ENCODE results near the gene RASSF6. TPM values are rescaled to one million over a fixed set of nuclear protein-coding genes. Genes with fewer than 3 reads are reported as not detected.
"Not testable (repeated sequence)": the region's sequence is repeated elsewhere in the genome, so short reads cannot be mapped to it uniquely, and the experiment has no call there.

Gene RASSF6
- total RNA-seq, 2 donors from 2014 or later = 13.8 to 38.9 TPM

DNA sequence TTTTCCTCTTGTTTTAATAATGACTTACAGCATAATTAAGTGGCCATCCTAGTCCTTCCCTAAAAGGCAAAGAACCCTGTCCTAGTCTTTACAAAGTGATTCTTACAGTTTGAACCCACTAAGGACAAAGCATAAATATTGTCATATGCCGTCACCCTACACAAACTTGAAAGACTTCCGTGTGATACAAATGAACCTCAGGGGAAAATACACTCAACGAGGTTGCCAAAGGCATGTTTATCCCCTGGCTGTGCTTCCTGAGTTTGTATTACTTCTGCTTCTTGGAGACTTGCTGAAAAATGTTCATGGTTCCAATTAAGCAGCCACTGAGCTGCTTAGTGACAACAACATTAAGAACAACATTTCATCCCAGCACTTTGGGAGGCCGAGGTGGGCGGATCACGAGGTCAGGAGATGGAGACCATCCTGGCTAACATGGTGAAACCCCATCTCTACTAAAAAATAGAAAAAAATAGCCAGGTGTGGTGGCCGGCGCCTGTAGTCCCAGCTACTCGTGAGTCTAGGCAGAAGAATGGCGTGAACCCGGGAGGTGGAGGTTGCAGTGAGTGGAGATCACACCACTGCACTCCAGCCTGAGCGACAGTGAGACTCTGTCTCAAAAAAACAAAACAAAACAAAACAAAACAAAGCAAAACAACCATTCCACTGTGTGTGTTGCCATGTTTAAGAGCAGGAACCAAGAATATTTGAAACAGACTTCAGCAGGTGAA lies 16.2 kb downstream of the RASSF6 start:
- Histone ChIP-seq H3K27me3 (no peaks in the 10 kb centered on the region), H3K4me3 (no peak overlapping the region), H3K4me1 (peaks cover 11% of the 10 kb centered on the region), H3K36me3 (no peaks in the 10 kb centered on the region), H3K9me3 (no peaks in the 10 kb centered on the region), H3K27ac (peak overlapping the region; percentile 81), H3K9ac (ENCODE audit: low read depth in 2 of 2, low read length in 2 of 2) (peak overlapping the region in 1 of 2 donors; percentile 29)
- intact Hi-C loops (cut with DNase I) = no loop called here
- TF ChIP-seq, protein P1, sequence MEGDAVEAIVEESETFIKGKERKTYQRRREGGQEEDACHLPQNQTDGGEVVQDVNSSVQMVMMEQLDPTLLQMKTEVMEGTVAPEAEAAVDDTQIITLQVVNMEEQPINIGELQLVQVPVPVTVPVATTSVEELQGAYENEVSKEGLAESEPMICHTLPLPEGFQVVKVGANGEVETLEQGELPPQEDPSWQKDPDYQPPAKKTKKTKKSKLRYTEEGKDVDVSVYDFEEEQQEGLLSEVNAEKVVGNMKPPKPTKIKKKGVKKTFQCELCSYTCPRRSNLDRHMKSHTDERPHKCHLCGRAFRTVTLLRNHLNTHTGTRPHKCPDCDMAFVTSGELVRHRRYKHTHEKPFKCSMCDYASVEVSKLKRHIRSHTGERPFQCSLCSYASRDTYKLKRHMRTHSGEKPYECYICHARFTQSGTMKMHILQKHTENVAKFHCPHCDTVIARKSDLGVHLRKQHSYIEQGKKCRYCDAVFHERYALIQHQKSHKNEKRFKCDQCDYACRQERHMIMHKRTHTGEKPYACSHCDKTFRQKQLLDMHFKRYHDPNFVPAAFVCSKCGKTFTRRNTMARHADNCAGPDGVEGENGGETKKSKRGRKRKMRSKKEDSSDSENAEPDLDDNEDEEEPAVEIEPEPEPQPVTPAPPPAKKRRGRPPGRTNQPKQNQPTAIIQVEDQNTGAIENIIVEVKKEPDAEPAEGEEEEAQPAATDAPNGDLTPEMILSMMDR (IDR thresholded peaks at IDR 0.05) = no peak
- DNase-seq = no peak

DNA sequence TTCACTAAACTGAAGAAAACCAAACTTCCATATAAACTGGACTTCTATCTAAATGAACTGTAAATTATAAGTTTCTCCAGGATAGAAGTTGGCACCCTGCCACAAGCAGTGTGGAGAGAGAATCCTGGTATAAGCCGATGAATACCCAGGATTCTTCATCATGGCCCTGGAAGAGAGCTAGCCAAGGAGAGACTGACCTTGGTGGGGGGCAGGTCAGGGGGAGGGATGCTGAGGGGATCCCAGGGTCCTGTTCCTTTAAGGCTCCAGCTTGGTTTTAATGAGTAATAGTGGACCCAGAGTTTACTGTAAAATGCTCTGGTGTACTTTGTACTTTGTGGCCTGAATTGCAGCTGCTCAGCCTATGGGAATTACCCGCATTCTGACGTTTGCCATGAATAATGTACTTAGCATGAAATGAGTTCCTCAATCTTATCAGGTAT lies 16.9 kb downstream of the RASSF6 start:
- TF ChIP-seq, protein P1 (IDR thresholded peaks at IDR 0.05) = no peak
- peak; percentile 74 for DNase-seq
- Histone ChIP-seq H3K9me3 (no peaks in the 10 kb centered on the region), H3K27me3 (no peaks in the 10 kb centered on the region), H3K4me1 (peaks cover 6% of the 10 kb centered on the region), H3K27ac (peak overlapping the region; percentile 81), H3K36me3 (no peaks in the 10 kb centered on the region), H3K4me3 (no peak overlapping the region), H3K9ac (ENCODE audit: low read depth in 2 of 2, low read length in 2 of 2) (peak overlapping the region in 1 of 2 donors; percentile 36)
- intact Hi-C loops (cut with DNase I) = no loop called here

DNA sequence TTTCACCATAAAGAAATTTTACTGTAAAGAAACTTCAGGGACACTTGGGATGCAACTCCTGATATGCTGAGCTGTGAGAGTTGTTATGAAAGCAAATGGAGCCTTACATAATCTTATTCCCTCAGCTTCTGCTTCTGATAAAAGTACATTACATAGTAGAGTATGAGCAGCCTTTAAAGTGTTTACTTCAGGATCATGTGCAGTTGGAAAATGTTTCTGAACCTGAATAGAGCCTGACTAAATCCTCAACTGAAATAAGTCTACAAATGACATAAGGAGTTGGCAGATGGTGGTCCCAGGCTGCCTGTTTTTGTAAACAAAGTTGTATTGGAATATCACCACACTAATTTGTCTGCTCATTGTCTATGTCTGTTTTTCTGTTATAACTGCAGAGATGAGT lies 19.3 kb downstream of the RASSF6 start:
- Histone ChIP-seq H3K27me3 (no peaks in the 10 kb centered on the region), H3K4me3 (no peak overlapping the region), H3K27ac (peak overlapping the region; percentile 0), H3K9me3 (no peaks in the 10 kb centered on the region), H3K4me1 (peaks cover 6% of the 10 kb centered on the region), H3K9ac (ENCODE audit: low read depth in 2 of 2, low read length in 2 of 2) (no peak overlapping the region), H3K36me3 (no peaks in the 10 kb centered on the region)
- intact Hi-C loops (cut with DNase I) = no loop called here
- no peak for DNase-seq
- TF ChIP-seq, protein P1 (IDR thresholded peaks at IDR 0.05) = no peak

DNA sequence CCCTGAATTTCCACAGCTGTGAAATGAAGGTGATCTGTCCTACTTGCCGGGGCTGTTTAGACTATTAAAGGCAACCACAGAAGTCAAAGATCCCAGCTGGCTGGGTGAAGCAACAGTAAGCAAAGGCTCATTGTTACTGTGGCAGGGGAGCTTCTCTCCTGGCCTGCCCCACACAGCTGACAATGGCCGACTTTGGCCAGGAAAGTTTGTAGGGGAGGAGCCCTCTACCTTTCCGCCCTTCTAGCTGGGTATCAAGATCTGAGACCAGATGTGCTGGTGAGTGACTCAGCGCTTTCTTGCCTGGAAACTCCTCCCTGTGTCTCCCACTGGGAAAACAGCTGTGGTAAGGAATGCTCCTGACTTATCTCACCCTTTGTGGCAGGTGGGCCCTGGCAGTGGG lies 21.1 kb downstream of the RASSF6 start:
- no peaks in the 10 kb centered on the region for H3K36me3 ChIP-seq
- peak overlapping the region in 1 of 2 donors; percentile 12 for H3K9ac ChIP-seq (ENCODE audit: low read depth in 2 of 2, low read length in 2 of 2)
- H3K27ac ChIP-seq = peak overlapping the region; percentile 75
- no peaks in the 10 kb centered on the region for H3K4me1 ChIP-seq
- intact Hi-C loops (cut with DNase I) = no loop called here
- H3K27me3 ChIP-seq = no peaks in the 10 kb centered on the region
- H3K4me3 ChIP-seq = no peak overlapping the region
- TF ChIP-seq, protein P1 (IDR thresholded peaks at IDR 0.05) = no peak
- no peaks in the 10 kb centered on the region for H3K9me3 ChIP-seq
- DNase-seq = peak; percentile 85

DNA sequence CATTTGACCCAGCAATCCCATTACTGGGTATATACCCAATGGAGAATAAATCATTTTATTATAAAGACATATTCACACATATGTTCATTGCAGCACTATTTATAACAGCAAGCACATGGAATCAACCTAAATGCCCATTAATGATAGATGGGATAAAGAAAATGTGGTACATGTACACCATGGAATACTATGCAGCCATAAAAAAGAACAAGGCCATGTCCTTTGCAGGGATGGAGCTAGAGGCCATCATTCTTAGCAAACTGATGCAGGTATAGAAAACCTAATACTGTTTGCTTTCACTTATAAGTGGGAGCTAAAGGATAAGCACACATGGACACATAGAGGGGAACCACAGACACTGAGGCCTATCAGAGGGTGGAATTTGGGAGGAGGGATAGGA lies 22.6 kb downstream of the RASSF6 start:
- intact Hi-C loops (cut with DNase I) = no loop called here

DNA sequence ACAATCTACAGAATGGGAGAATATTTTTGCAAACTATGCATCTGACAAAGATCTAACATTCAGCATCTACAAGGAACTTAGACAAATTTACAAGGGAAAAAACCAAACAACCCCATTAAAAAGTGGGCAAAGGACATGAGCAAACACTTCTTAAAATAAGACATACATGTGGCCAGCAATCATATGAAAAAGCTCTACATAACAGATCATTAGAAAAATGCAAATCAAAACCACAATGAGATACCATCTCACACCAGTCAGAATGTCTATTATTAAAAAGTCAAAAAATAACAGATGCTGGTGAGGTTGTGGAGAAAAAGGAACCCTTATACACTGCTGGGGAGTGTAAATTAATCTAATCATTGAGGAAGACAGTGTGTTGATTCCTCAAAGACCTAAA lies 23.1 kb downstream of the RASSF6 start:
- DNase-seq; H3K4me3 ChIP-seq; H3K27me3 ChIP-seq; H3K36me3 ChIP-seq; H3K9ac ChIP-seq (ENCODE audit: low read depth in 2 of 2, low read length in 2 of 2); intact Hi-C loops (cut with DNase I); H3K27ac ChIP-seq; H3K4me1 ChIP-seq; H3K9me3 ChIP-seq: not testable (repeated sequence)

More for the DNA sequence above, 22.6 kb downstream of the RASSF6 start:
- Histone ChIP-seq H3K36me3 (no peaks in the 10 kb centered on the region), H3K27me3 (no peaks in the 10 kb centered on the region), H3K9ac (ENCODE audit: low read depth in 2 of 2, low read length in 2 of 2) (no peak overlapping the region), H3K27ac (no peak overlapping the region), H3K4me1 (no peaks in the 10 kb centered on the region), H3K9me3 (no peaks in the 10 kb centered on the region), H3K4me3 (no peak overlapping the region)
- TF ChIP-seq, protein P1 (IDR thresholded peaks at IDR 0.05) = no peak
- DNase-seq = no peak

Data from colonic mucosa (tissue), 4 donors.